HG02798 (cell line): ENCODE results near the gene KRT83.
"Not testable (repeated sequence)": the region's sequence is repeated elsewhere in the genome, so short reads cannot be mapped to it uniquely, and the experiment has no call there.

Source experiments
- ATAC-seq: cut with Tn5 transposase; IDR thresholded peaks from one replicate; pipeline ENCODE4 v1.9.1; 2021; ENCODE audit warnings: mild to moderate bottlenecking; ENCODE audit not compliant: unreplicated experiment, poor library complexity

Gene KRT83

GRCh38 chr12:52291267-52291935 lies 29.8 kb downstream of the KRT83 start, which contains the start of gene KRT81:
TSS of gene KRT81 (minus strand) at chr12:52291534. CDS start at chr12:52291465, 69 bp downstream.
- no peak for ATAC-seq

GRCh38 chr12:52290483-52291134 lies 30.6 kb downstream of the KRT83 start:
- ATAC-seq = not testable (repeated sequence)

- ATAC-seq = peak; percentile 75
Observed at GRCh38 chr12:52287816-52288805, 33.1 kb downstream of the KRT83 start.

GRCh38 chr12:52286857-52287785 lies 34.1 kb downstream of the KRT83 start:
- not testable (repeated sequence) for ATAC-seq

GRCh38 chr12:52285851-52286530 lies 35.2 kb downstream of the KRT83 start:
- ATAC-seq = no peak

GRCh38 chr12:52285172-52285745 lies 35.9 kb downstream of the KRT83 start:
- no peak for ATAC-seq

- ATAC-seq = no peak
Observed at GRCh38 chr12:52284562-52285171, 36.5 kb downstream of the KRT83 start.

GRCh38 chr12:52280796-52281560 lies 40.2 kb downstream of the KRT83 start:
- no peak for ATAC-seq

- ATAC-seq = no peak
Observed at GRCh38 chr12:52280319-52280795, 40.8 kb downstream of the KRT83 start.

- ATAC-seq = no peak
Observed at GRCh38 chr12:52279422-52280318, 41.5 kb downstream of the KRT83 start.

GRCh38 chr12:52278575-52279421 lies 42.4 kb downstream of the KRT83 start:
- ATAC-seq = peak; percentile 87

GRCh38 chr12:52277486-52278245 lies 43.5 kb downstream of the KRT83 start:
- ATAC-seq = no peak

- ATAC-seq = no peak
Observed at GRCh38 chr12:52275686-52276085, 45.5 kb downstream of the KRT83 start.

- no peak for ATAC-seq
Observed at GRCh38 chr12:52274521-52275120, 46.6 kb downstream of the KRT83 start, which contains the start of gene KRT86. TSS of gene KRT86 (plus strand) at chr12:52274645. CDS start at chr12:52301917, 27,272 bp downstream.
